Natural killer cell (primary cell): ENCODE results near the gene MBD3L4. TPM values are rescaled to one million over a fixed set of nuclear protein-coding genes. Genes with fewer than 3 reads are reported as not detected.

Experiments used
- ATAC-seq, 3 donors: fragments of 150-1000 bp in 2 of 3; fragments of 200-7000 bp in 1 of 3; cut with Tn5 transposase; 1 replicate in 1 of 3; 2 replicates in 2 of 3; pipeline ENCODE4 v1.10.0; 2021; ENCODE audit warnings: mild to moderate bottlenecking in 2 of 3, moderate library complexity in 2 of 3
- DNase-seq, 2 donors: peaks; one replicate each; pipeline versions ENCODE4 v3.0.0 to v3.0.0-alpha.2; 2013 to 2021; ENCODE audit warnings: mixed read lengths in 1 of 2
- H3K27ac ChIP-seq: one replicate; pipeline ENCODE4 v1.5.1; 2013; ENCODE audit warnings: mild to moderate bottlenecking, low read length
- H3K27me3 ChIP-seq: one replicate; pipeline ENCODE4 v1.6.1; 2013; ENCODE audit warnings: low read length; ENCODE audit not compliant: control insufficient read depth, insufficient read depth
- H3K36me3 ChIP-seq: one replicate; pipeline ENCODE4 v1.6.1; 2013; ENCODE audit warnings: low read length; ENCODE audit not compliant: control insufficient read depth, insufficient read depth
- H3K4me1 ChIP-seq: one replicate; pipeline ENCODE4 v1.6.1; 2013; ENCODE audit warnings: low read length; ENCODE audit not compliant: control insufficient read depth, insufficient read depth
- H3K4me3 ChIP-seq: one replicate; pipeline ENCODE4 v1.5.1; 2013; ENCODE audit warnings: low read length
- H3K9me3 ChIP-seq: one replicate; pipeline ENCODE4 v1.6.1; 2013; ENCODE audit warnings: low read length; ENCODE audit not compliant: control insufficient read depth, insufficient read depth
- H3K27ac Mint-ChIP-seq, 2 donors: one replicate each; pipeline ENCODE4 v1.8.0; 2022; ENCODE audit warnings: mild to moderate bottlenecking in 2 of 2, mixed read lengths in 2 of 2, moderate library complexity in 1 of 2
- H3K27me3 Mint-ChIP-seq, 2 donors: one replicate each; pipeline ENCODE4 v1.8.0; 2022; ENCODE audit warnings: low read depth in 2 of 2, mixed read lengths in 2 of 2
- H3K36me3 Mint-ChIP-seq: one replicate; pipeline ENCODE4 v1.8.0; 2022; ENCODE audit warnings: mixed read lengths
- H3K4me1 Mint-ChIP-seq, 2 donors: one replicate each; pipeline ENCODE4 v1.8.0; 2022; ENCODE audit warnings: mixed read lengths in 2 of 2
- H3K4me3 Mint-ChIP-seq: one replicate; pipeline ENCODE4 v1.8.0; 2022; ENCODE audit warnings: mild to moderate bottlenecking, moderate library complexity, mixed read lengths
- H3K9me3 Mint-ChIP-seq, 2 donors: one replicate each; pipeline ENCODE4 v1.8.0; 2022; ENCODE audit warnings: mixed read lengths in 2 of 2
- CTCF ChIP-seq: fragments of 200-600 bp; IDR thresholded peaks from one replicate; pipeline ENCODE4 v1.8.0; 2022; ENCODE audit warnings: antibody characterized with exemption
- WGBS: methylation state at CpG from one replicate; pipeline ENCODE4 v1.1.7; 2013; ENCODE audit warnings: missing lambda C conversion rate; ENCODE audit not compliant: insufficient coverage; 5-methylcytosine and 5-hydroxymethylcytosine counted together
- intact Hi-C: fragments of 100-400 bp; cut with micrococcal nuclease; formaldehyde crosslinking; loops from one replicate; pipeline ENCODE4 v1.14.2; 2022
- total RNA-seq, 4 donors: library from RNA; stranded (reverse); fragments of 120-200 nt in 1 of 4; gene quantifications; one replicate each; pipeline versions ENCODE4 v1.2.3 to v1.2.4, GENCODE V29; 2013 to 2022

The MBD3L4 gene
- total RNA-seq, 3 donors from 2014 or later (not counting 1 experiment from before 2014, with no cell fraction given), result not detected

- 59% methylated on average over 14 of the region's 15 CpGs for WGBS
- Histone ChIP-seq H3K36me3 (no peaks in the 10 kb centered on the region), H3K9me3 (no peaks in the 10 kb centered on the region), H3K4me1 (no peaks in the 10 kb centered on the region), H3K4me3 (no peak overlapping the region), H3K27me3 (no peaks in the 10 kb centered on the region), H3K27ac (no peak overlapping the region)
- peaks cover 0 to 10% of the 10 kb centered on the region in 2 donors for H3K4me1 Mint-ChIP-seq
- peak overlapping the region; percentile 22 for H3K4me3 Mint-ChIP-seq
- peaks cover 5 to 7% of the 10 kb centered on the region in 2 donors for H3K9me3 Mint-ChIP-seq
- H3K36me3 Mint-ChIP-seq, result no peaks in the 10 kb centered on the region
- intact Hi-C loops, result no loop called here
- DNase-seq (peak in 1 of 2 donors; percentile 27), ATAC-seq (peak in 1 of 3 donors; percentile 54)
- TF ChIP-seq CTCF, result no peak
- H3K27ac Mint-ChIP-seq, result no peak overlapping the region
- H3K27me3 Mint-ChIP-seq, result peaks cover 6 to 22% of the 10 kb centered on the region in 2 donors
These were observed 42.1 kb downstream of the MBD3L4 start for GRCh38 chr19:6997679-6998445.

DNA sequence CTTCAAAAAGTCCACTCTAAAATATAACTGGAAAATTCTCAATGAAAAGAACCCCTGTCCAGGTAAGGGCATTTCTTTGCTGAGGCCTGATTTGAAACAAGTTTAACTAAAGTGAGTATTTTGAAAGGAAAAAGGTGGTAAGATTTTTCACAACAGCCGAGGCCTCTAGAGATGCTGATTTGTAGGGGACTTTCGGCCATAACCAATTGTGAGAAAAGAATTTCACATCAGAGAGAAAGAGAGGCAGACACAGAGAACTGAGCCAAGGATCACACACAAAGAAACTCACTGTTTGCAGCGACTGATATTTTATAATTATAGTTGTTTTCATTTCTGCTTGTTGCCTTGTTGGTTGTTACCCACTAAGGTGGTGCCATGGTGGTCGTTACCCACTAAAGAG lies 43.2 kb downstream of the MBD3L4 start:
- no peak for TF ChIP-seq CTCF
- Mint-ChIP-seq H3K27ac (no peak overlapping the region), H3K27me3 (peaks cover 3 to 22% of the 10 kb centered on the region in 2 donors), H3K9me3 (peaks cover 5 to 7% of the 10 kb centered on the region in 2 donors), H3K36me3 (no peaks in the 10 kb centered on the region), H3K4me3 (no peak overlapping the region), H3K4me1 (peaks cover 0 to 10% of the 10 kb centered on the region in 2 donors)
- Histone ChIP-seq H3K36me3 (no peaks in the 10 kb centered on the region), H3K27ac (no peak overlapping the region), H3K4me1 (no peaks in the 10 kb centered on the region), H3K27me3 (no peaks in the 10 kb centered on the region), H3K9me3 (no peaks in the 10 kb centered on the region), H3K4me3 (no peak overlapping the region)
- ATAC-seq (no peak), DNase-seq (no peak)
- intact Hi-C loops, result no loop called here
- WGBS, result 89% methylated on average over 3 of the region's 4 CpGs

DNA sequence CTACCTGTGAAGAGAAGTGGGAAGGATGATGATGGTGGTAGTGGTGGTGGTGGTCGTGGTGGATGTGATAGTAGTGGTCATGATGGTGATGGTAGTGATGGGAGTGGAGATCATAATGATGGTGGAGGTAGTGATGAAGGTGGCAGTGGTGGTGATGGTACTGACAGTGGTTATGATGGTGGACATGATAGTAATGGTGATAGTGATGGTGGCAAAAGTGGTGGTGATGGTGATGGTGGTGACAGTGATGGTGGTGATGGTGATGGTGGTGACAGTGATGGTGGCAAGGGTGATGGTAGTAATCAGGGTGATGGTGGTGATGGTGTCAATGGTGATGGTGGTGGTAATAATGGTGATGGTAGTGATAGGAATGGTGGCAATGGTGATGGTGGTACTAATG lies 44.9 kb downstream of the MBD3L4 start:
- intact Hi-C loops, result no loop called here
- no peaks in the 10 kb centered on the region for H3K9me3 ChIP-seq
- H3K27me3 ChIP-seq, result no peaks in the 10 kb centered on the region
- no peaks in the 10 kb centered on the region for H3K36me3 ChIP-seq
- no peak overlapping the region for H3K4me3 ChIP-seq
- WGBS, result 81% methylated on average over 1 of the region's 1 CpG
- no peak for TF ChIP-seq CTCF
- H3K36me3 Mint-ChIP-seq, result no peaks in the 10 kb centered on the region
- no peak overlapping the region for H3K27ac ChIP-seq
- H3K27ac Mint-ChIP-seq, result peak overlapping the region in 1 of 2 donors; percentile 58
- ATAC-seq (no peak), DNase-seq (no peak)
- no peaks in the 10 kb centered on the region for H3K4me1 ChIP-seq
- H3K4me3 Mint-ChIP-seq, result no peak overlapping the region
- H3K27me3 Mint-ChIP-seq, result peaks cover 3 to 10% of the 10 kb centered on the region in 2 donors
- peaks cover 0 to 10% of the 10 kb centered on the region in 2 donors for H3K4me1 Mint-ChIP-seq
- peaks cover 5 to 7% of the 10 kb centered on the region in 2 donors for H3K9me3 Mint-ChIP-seq
